K562 (cell line): ENCODE measurements around the gene LST1. TPM values are rescaled to one million over a fixed set of nuclear protein-coding genes. Genes with fewer than 3 reads are reported as not detected.

Experiments used
- EHMT2 ChIP-seq: fragments of 450-650 bp; IDR thresholded peaks from 2 replicates; pipeline ENCODE4 v1.6.1; 2018; ENCODE audit warnings: antibody characterized with exemption
- ETV5 ChIP-seq: sonication (generic); formaldehyde crosslinking; IDR thresholded peaks from 2 replicates; pipeline ENCODE4 v1.4.0; 2020; ENCODE audit warnings: low read depth, mild to moderate bottlenecking, missing genetic modification reagents
- EWSR1 ChIP-seq: fragments of 450-650 bp; IDR thresholded peaks from 2 replicates; pipeline ENCODE4 v1.6.1; 2018; ENCODE audit warnings: borderline replicate concordance, mild to moderate bottlenecking, low read depth, moderate library complexity; ENCODE audit not compliant: partially characterized antibody
- FOXP1 ChIP-seq: sonication (generic); formaldehyde crosslinking; IDR thresholded peaks from 2 replicates; pipeline ENCODE4 v1.8.0; 2022; ENCODE audit warnings: mild to moderate bottlenecking, missing genetic modification reagents
- GTF3C2 ChIP-seq: IDR thresholded peaks from 3 replicates; pipeline ENCODE4 v1.6.1; 2011; ENCODE audit warnings: borderline replicate concordance, mild to moderate bottlenecking, moderate library complexity; ENCODE audit not compliant: insufficient read length; ENCODE audit errors: extremely low read depth
- MTA1 ChIP-seq: fragments of 450-650 bp; IDR thresholded peaks from 2 replicates; pipeline ENCODE4 v1.6.1; 2017; ENCODE audit warnings: borderline replicate concordance
- NFE2 ChIP-seq: IDR thresholded peaks from 2 replicates; pipeline ENCODE4 v1.6.1; 2014; ENCODE audit warnings: antibody characterized with exemption, low read depth
- PATZ1 ChIP-seq: fragments of 250-450 bp; sonication (Bioruptor Pico); IDR thresholded peaks from 2 replicates; pipeline ENCODE4 v1.5.0; 2020; ENCODE audit warnings: mild to moderate bottlenecking, borderline replicate concordance
- PHB2 ChIP-seq: fragments of 450-650 bp; IDR thresholded peaks from 2 replicates; pipeline ENCODE4 v1.6.1; 2017; ENCODE audit warnings: low read depth
- POLR2B ChIP-seq: fragments of 450-650 bp; IDR thresholded peaks from 2 replicates; pipeline ENCODE4 v1.6.1; 2018; ENCODE audit warnings: low read depth; ENCODE audit not compliant: partially characterized antibody
- POLR3G ChIP-seq: IDR thresholded peaks from 2 replicates; pipeline ENCODE4 v1.6.1; 2011; ENCODE audit not compliant: insufficient read length, insufficient replicate concordance; ENCODE audit errors: extremely low read depth
- PURB ChIP-seq: sonication (generic); formaldehyde crosslinking; IDR thresholded peaks from 2 replicates; pipeline ENCODE4 v1.9.0; 2021; ENCODE audit warnings: low read depth, mild to moderate bottlenecking, missing genetic modification reagents
- RAD51 ChIP-seq: fragments of 450-650 bp; IDR thresholded peaks from 2 replicates; pipeline ENCODE4 v1.7.1; 2016; ENCODE audit warnings: low read depth, mild to moderate bottlenecking, borderline replicate concordance
- RBM34 ChIP-seq: fragments of 200-400 bp; formaldehyde crosslinking; IDR thresholded peaks from 2 replicates; pipeline ENCODE4 v1.6.1; 2018; ENCODE audit warnings: low read length, borderline replicate concordance; ENCODE audit not compliant: insufficient read depth
- SMARCC2 ChIP-seq: fragments of 450-650 bp; IDR thresholded peaks from 2 replicates; pipeline ENCODE4 v1.6.1; 2017; ENCODE audit warnings: antibody characterized with exemption, moderate library complexity, mild to moderate bottlenecking, low read depth
- SP2 ChIP-seq: IDR thresholded peaks from 2 replicates; pipeline ENCODE4 v1.6.1; 2011; ENCODE audit warnings: mild to moderate bottlenecking, low read depth, low read length, moderate library complexity; ENCODE audit not compliant: poor library complexity, severe bottlenecking; ENCODE audit errors: extremely low read depth
- SRSF7 ChIP-seq: fragments of 200-400 bp; formaldehyde crosslinking; optimal IDR thresholded peaks from 2 replicates; pipeline ENCODE3; 2017; ENCODE audit warnings: mild to moderate bottlenecking, low read depth, low read length
- STAT5A ChIP-seq: IDR thresholded peaks from 2 replicates; pipeline ENCODE4 v1.6.1; 2012; ENCODE audit warnings: low read length, inconsistent platforms, borderline replicate concordance
- U2AF2 ChIP-seq: fragments of 200-400 bp; formaldehyde crosslinking; optimal IDR thresholded peaks from 2 replicates; pipeline ENCODE3; 2017; ENCODE audit warnings: low read depth, mild to moderate bottlenecking, low read length
- ZFP36 ChIP-seq: fragments of 150-350 bp; IDR thresholded peaks from 2 replicates; pipeline ENCODE4 v1.6.1; 2018; ENCODE audit warnings: low read length, low read depth; ENCODE audit not compliant: partially characterized antibody
- polyA plus RNA-seq, 8 experiments: library from polyadenylated mRNA; depleted of rRNA in 4 of 8; stranded (reverse) in 5 of 8; unstranded in 3 of 8; fragments of >200 nt; fragmentation: Nextera tagmentation in 2 of 8; fragmentation: Illumina TruSeq in 1 of 8; extraction: Ambion mirVana in 2 of 8; extraction: Trizol in 1 of 8; gene quantifications; 2 replicates each; pipeline versions ENCODE4 v1.2.1 to v1.2.3, GENCODE V29; 2011 to 2014; ENCODE audit warnings: inconsistent platforms in 1 of 8, missing spikeins in 1 of 8
- total RNA-seq, 7 experiments: library from RNA; depleted of rRNA in 6 of 7; stranded (reverse); fragments of >200 nt in 6 of 7; fragmentation: Illumina TruSeq in 2 of 7; extraction: Trizol in 2 of 7; gene quantifications; 2 replicates each; pipeline versions ENCODE4 v1.2.1 to v1.2.3, GENCODE V29; 2011 to 2021; ENCODE audit warnings: low replicate concordance in 1 of 7
- TF ChIP-seq, protein P1 (sequence below): fragments of 450-650 bp; formaldehyde crosslinking; IDR thresholded peaks from 2 replicates; pipeline ENCODE4 v1.4.0; 2020; ENCODE audit warnings: mild to moderate bottlenecking
- TF ChIP-seq, protein P2 (sequence below): sonication (generic); formaldehyde crosslinking; IDR thresholded peaks from 2 replicates; pipeline ENCODE4 v1.8.1; 2022; ENCODE audit warnings: missing genetic modification reagents

Gene LST1
- total and polyA plus RNA-seq, 9 of the 15 experiments (the other 6 are each of a cell fraction or from before 2014, with no cell fraction given): 0.82 to 7.8 (median 1.7) TPM

DNA sequence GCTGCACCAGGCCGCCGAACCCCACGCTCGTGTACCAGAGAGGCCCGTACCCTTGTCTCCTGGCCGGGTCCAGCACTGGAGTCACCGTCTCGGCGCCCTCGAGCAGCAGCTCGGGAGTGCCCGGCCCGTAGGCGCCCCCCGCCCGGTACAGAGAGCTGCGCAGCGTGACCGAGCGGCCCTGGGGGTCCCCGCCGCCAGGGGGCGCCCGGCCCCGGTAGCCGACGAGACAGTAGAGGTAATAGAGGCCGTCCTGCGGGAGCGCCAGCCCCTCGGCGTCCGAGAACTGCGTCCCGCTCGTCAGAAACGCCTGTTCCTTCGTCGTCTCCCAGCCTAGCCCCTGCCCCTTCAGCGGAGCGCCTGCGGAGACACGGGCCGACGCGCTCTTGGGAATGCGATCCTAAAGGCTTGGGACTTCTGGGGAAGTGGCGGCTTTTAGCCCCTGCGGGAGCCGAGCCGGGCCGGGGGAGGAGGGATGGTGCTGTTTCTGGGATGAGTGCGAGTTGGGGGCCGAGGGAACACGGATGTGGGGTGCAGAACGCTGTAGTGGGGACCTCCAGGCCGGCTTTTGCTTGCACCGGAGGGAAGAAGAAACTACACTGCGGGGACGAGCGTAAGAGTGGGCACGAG, 5.2 kb upstream of the LST1 start (continued):
- TF ChIP-seq GTF3C2 (no peak), STAT5A (no peak), PURB (CRISPR knock-in tag) (no peak), EWSR1 (no peak), FOXP1 (CRISPR knock-in tag) (0 out of 2 replicates have a peak, but pooled peaks have one; percentile 62), RBM34 (no peak), PATZ1 (CRISPR knock-in tag) (no peak), EHMT2 (no peak), MTA1 (peak; percentile 46; the same call in 1 of the 2 replicates), ZFP36 (no peak), POLR3G (no peak), ETV5 (CRISPR knock-in tag) (peak; percentile 55; the same call in 1 of the 2 replicates), U2AF2 (no peak), SRSF7 (no peak), PHB2 (no peak), POLR2B (peak; percentile 69), SP2 (no peak), SMARCC2 (peak; percentile 41; the same call in 1 of the 2 replicates), RAD51 (no peak; the same call in 1 of the 2 replicates), NFE2 (no peak)
- TF ChIP-seq, protein P1, sequence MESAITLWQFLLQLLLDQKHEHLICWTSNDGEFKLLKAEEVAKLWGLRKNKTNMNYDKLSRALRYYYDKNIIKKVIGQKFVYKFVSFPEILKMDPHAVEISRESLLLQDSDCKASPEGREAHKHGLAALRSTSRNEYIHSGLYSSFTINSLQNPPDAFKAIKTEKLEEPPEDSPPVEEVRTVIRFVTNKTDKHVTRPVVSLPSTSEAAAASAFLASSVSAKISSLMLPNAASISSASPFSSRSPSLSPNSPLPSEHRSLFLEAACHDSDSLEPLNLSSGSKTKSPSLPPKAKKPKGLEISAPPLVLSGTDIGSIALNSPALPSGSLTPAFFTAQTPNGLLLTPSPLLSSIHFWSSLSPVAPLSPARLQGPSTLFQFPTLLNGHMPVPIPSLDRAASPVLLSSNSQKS (CRISPR knock-in tag): no peak
- TF ChIP-seq, protein P2, sequence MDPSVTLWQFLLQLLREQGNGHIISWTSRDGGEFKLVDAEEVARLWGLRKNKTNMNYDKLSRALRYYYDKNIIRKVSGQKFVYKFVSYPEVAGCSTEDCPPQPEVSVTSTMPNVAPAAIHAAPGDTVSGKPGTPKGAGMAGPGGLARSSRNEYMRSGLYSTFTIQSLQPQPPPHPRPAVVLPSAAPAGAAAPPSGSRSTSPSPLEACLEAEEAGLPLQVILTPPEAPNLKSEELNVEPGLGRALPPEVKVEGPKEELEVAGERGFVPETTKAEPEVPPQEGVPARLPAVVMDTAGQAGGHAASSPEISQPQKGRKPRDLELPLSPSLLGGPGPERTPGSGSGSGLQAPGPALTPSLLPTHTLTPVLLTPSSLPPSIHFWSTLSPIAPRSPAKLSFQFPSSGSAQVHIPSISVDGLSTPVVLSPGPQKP (CRISPR knock-in tag): no peak
